B cell (primary cell): ENCODE data around the gene COL2A1.

Experiments
- CTCF ChIP-seq: fragments of 200-600 bp; IDR thresholded peaks from one replicate; pipeline ENCODE4 v1.8.0; 2022; ENCODE audit warnings: antibody characterized with exemption, mild to moderate bottlenecking
- EZH2 ChIP-seq: IDR thresholded peaks from 2 replicates; pipeline ENCODE4 v1.6.1; 2012; ENCODE audit warnings: borderline replicate concordance, low read depth, mild to moderate bottlenecking, moderate library complexity, low read length; ENCODE audit not compliant: insufficient read depth, poor library complexity, severe bottlenecking

- TF ChIP-seq CTCF (no peak), EZH2 (no peak)
These were observed 4.1 kb upstream of the COL2A1 start for GRCh38 chr12:48008349-48008748.
